HepG2 (cell line): ENCODE results near the gene RPS10. TPM values are rescaled to one million over a fixed set of nuclear protein-coding genes. Genes with fewer than 3 reads are reported as not detected.

ENCODE experiments used
- FOXO4 ChIP-seq: sonication (generic); formaldehyde crosslinking; conservative IDR thresholded peaks from 2 replicates; pipeline ENCODE4 v1.8.1; 2023; ENCODE audit warnings: missing genetic modification reagents
- HDAC6 ChIP-seq: fragments of 200-600 bp; sonication (generic); IDR thresholded peaks from 2 replicates; pipeline ENCODE4 v1.7.0; 2017; ENCODE audit warnings: mild to moderate bottlenecking, antibody characterized with exemption, low read length, low read depth
- IKZF1 ChIP-seq: fragments of 450-650 bp; IDR thresholded peaks from 2 replicates; pipeline ENCODE4 v1.7.1; 2016
- KDM1A ChIP-seq: IDR thresholded peaks from 2 replicates; pipeline ENCODE4 v1.6.1; 2016; ENCODE audit warnings: missing compliant biosample characterization
- KDM3A ChIP-seq: IDR thresholded peaks from 2 replicates; pipeline ENCODE4 v1.6.1; 2018; ENCODE audit warnings: low read depth, missing compliant biosample characterization
- KLF16 ChIP-seq, 2 experiments: sonication (generic) in 1 of 2; formaldehyde crosslinking in 1 of 2; IDR thresholded peaks; 2 replicates each; pipeline versions ENCODE4 v1.6.1 to v1.8.0; 2016 to 2023; ENCODE audit warnings: missing genetic modification reagents in 2 of 2, missing compliant biosample characterization in 1 of 2
- NFAT5 ChIP-seq: sonication (generic); formaldehyde crosslinking; IDR thresholded peaks from 2 replicates; pipeline ENCODE4 v1.4.0; 2020; ENCODE audit warnings: missing genetic modification reagents
- NRL ChIP-seq: sonication (generic); formaldehyde crosslinking; IDR thresholded peaks from 2 replicates; pipeline ENCODE4 v1.5.0; 2020; ENCODE audit warnings: missing genetic modification reagents, mild to moderate bottlenecking, moderate library complexity, borderline replicate concordance
- PHF20 ChIP-seq: sonication (generic); formaldehyde crosslinking; IDR thresholded peaks from 2 replicates; pipeline ENCODE4 v1.5.0; 2020; ENCODE audit warnings: mild to moderate bottlenecking, missing genetic modification reagents
- PHF21A ChIP-seq: sonication (generic); formaldehyde crosslinking; IDR thresholded peaks from 2 replicates; pipeline ENCODE4 v1.5.0; 2020; ENCODE audit warnings: mild to moderate bottlenecking, missing genetic modification reagents
- SETDB1 ChIP-seq: sonication (generic); formaldehyde crosslinking; IDR thresholded peaks from 2 replicates; pipeline ENCODE4 v1.5.1; 2020; ENCODE audit warnings: missing genetic modification reagents, mild to moderate bottlenecking, borderline replicate concordance
- TFAP4 ChIP-seq: sonication (generic); IDR thresholded peaks from 2 replicates; pipeline ENCODE4 v1.6.1; 2016; ENCODE audit warnings: low read depth, borderline replicate concordance
- TRIM24 ChIP-seq: sonication (generic); formaldehyde crosslinking; IDR thresholded peaks from 2 replicates; pipeline ENCODE4 v1.8.0; 2022; ENCODE audit warnings: mild to moderate bottlenecking, missing genetic modification reagents
- XRCC5 ChIP-seq: fragments of 200-400 bp; formaldehyde crosslinking; optimal IDR thresholded peaks from 2 replicates; pipeline ENCODE3; 2017; ENCODE audit warnings: mild to moderate bottlenecking, low read length
- ZBTB1 ChIP-seq: sonication (generic); formaldehyde crosslinking; IDR thresholded peaks from 2 replicates; pipeline ENCODE4 v1.4.0; 2020; ENCODE audit warnings: missing genetic modification reagents, borderline replicate concordance
- ZFP41 ChIP-seq: sonication (generic); formaldehyde crosslinking; IDR thresholded peaks from 2 replicates; pipeline ENCODE4 v1.4.0; 2020; ENCODE audit warnings: mild to moderate bottlenecking, missing genetic modification reagents, borderline replicate concordance
- ZFY ChIP-seq: sonication (generic); formaldehyde crosslinking; IDR thresholded peaks from 2 replicates; pipeline ENCODE4 v1.4.0; 2020; ENCODE audit warnings: missing genetic modification reagents
- ZNF574 ChIP-seq: sonication (generic); formaldehyde crosslinking; IDR thresholded peaks from 2 replicates; pipeline ENCODE4 v1.4.0; 2020; ENCODE audit warnings: missing genetic modification reagents
- ZNF773 ChIP-seq: sonication (generic); formaldehyde crosslinking; IDR thresholded peaks from 2 replicates; pipeline ENCODE4 v1.4.0; 2020; ENCODE audit warnings: missing genetic modification reagents, borderline replicate concordance
- polyA plus RNA-seq, 8 experiments: library from polyadenylated mRNA; depleted of rRNA in 3 of 8; stranded (reverse) in 7 of 8; unstranded in 1 of 8; fragments of >200 nt; fragmentation: Illumina TruSeq in 4 of 8; extraction: Trizol in 4 of 8; gene quantifications; 2 replicates each; pipeline versions ENCODE4 v1.2.1 to v1.2.3, GENCODE V29; 2011 to 2016; ENCODE audit warnings: low read depth in 4 of 8, missing spikeins in 1 of 8, mixed read lengths in 1 of 8; ENCODE audit not compliant: insufficient read depth in 1 of 8
- total RNA-seq, 5 experiments: library from RNA; depleted of rRNA; stranded (reverse); fragments of >200 nt; fragmentation: Illumina TruSeq; extraction: Trizol; gene quantifications; 2 replicates each; pipeline ENCODE4 v1.2.3, GENCODE V29; 2016; ENCODE audit warnings: low read depth in 1 of 5

RPS10 gene
- total and polyA plus RNA-seq, 2 of the 13 experiments (the other 11 are each of a cell fraction or from before 2014, with no cell fraction given): 2,909 to 4,648 TPM

- TF ChIP-seq ZFY (CRISPR knock-in tag) (no peak), ZFP41 (CRISPR knock-in tag) (no peak), KLF16 (CRISPR knock-in tag; IDR thresholded peaks at IDR 0.05) (peak in 1 of 2 experiments; percentile 39; a peak in 1 of 4 replicates), NFAT5 (CRISPR knock-in tag) (no peak), IKZF1 (no peak), TFAP4 (no peak), KDM3A (CRISPR knock-in tag) (no peak), XRCC5 (peak; percentile 49), TRIM24 (CRISPR knock-in tag) (no peak), ZBTB1 (CRISPR knock-in tag) (no peak), SETDB1 (CRISPR knock-in tag) (no peak), ZNF773 (CRISPR knock-in tag) (no peak), PHF20 (CRISPR knock-in tag) (no peak), ZNF574 (no peak), HDAC6 (no peak), KDM1A (CRISPR knock-in tag) (no peak), NRL (no peak), PHF21A (CRISPR knock-in tag) (no peak), FOXO4 (CRISPR knock-in tag) (no peak)
Observed at GRCh38 chr6:34459899-34460593, 34.2 kb upstream of the RPS10 start (continued).
